Activated CD4-positive, alpha-beta T cell treated with anti-CD3 and anti-CD28 coated beads, Interleukin-2, amount 10 ng/mL, durations not matched to agents 7 days and 5 days (primary cell): ENCODE data around the gene ZNF648. TPM values are rescaled to one million over a fixed set of nuclear protein-coding genes. Genes with fewer than 3 reads are reported as not detected.
"Not testable (repeated sequence)": the region's sequence is repeated elsewhere in the genome, so short reads cannot be mapped to it uniquely, and the experiment has no call there.

Source experiments
- CTCF ChIA-PET: fragments of 350-600 bp; sonication (Branson Sonifier 250); formaldehyde crosslinking; loops from one replicate; lab custom pipeline; 2021; ENCODE audit warnings: antibody characterized with exemption; lab: Charles Lee
- POLR2A ChIA-PET: fragments of 350-600 bp; sonication (Branson Sonifier 250); formaldehyde crosslinking; loops from one replicate; lab custom pipeline; 2021; ENCODE audit warnings: antibody characterized with exemption; lab: Charles Lee
- DNase-seq: peaks from one replicate; pipeline ENCODE4 v3.0.0-alpha.2; 2020
- H3K27ac Mint-ChIP-seq: one replicate; pipeline ENCODE4 v1.8.0; 2021; ENCODE audit warnings: mild to moderate bottlenecking, moderate library complexity, mixed read lengths
- H3K27me3 Mint-ChIP-seq: one replicate; pipeline ENCODE4 v1.8.0; 2021; ENCODE audit warnings: mixed read lengths
- H3K36me3 Mint-ChIP-seq: one replicate; pipeline ENCODE4 v1.8.0; 2021; ENCODE audit warnings: low read depth, mixed read lengths
- H3K4me1 Mint-ChIP-seq: one replicate; pipeline ENCODE4 v1.8.0; 2021; ENCODE audit warnings: mixed read lengths
- H3K4me3 Mint-ChIP-seq: one replicate; pipeline ENCODE4 v1.8.0; 2021; ENCODE audit warnings: mild to moderate bottlenecking, moderate library complexity, mixed read lengths
- H3K9me3 Mint-ChIP-seq: one replicate; pipeline ENCODE4 v1.8.0; 2021; ENCODE audit warnings: mixed read lengths
- total RNA-seq, 2 experiments: library from RNA; stranded (reverse); gene quantifications; one replicate each; pipeline ENCODE4 v1.2.3, GENCODE V29; 2021

ZNF648 gene
- total RNA-seq, 2 experiments from 2014 or later: not detected

DNA sequence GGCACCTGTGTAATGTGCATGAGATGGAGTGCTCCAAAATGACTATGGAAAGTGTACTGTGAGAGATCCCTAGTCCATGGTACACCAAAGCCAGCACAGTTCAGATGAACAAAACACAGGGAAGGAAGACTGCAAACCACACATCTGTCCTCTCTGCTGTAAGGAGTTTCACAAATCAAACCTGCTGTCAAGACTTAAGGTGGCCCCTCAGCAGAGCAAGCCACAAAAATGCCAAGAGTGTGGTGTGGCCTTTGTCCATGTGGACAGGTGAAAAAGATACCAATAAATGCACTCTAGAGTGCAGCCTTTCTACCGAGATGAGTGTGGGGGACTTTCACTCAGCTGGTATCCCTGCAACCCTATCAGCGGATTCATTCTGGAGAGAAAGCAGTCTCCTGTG is 12.9 kb downstream of the ZNF648 start:
- Mint-ChIP-seq H3K9me3 (peaks cover 28% of the 10 kb centered on the region), H3K36me3 (peaks cover 9% of the 10 kb centered on the region), H3K4me1 (peaks cover 33% of the 10 kb centered on the region), H3K4me3 (no peak overlapping the region), H3K27me3 (no peaks in the 10 kb centered on the region), H3K27ac (peak overlapping the region; percentile 54)
- CTCF ChIA-PET: interaction anchor here (0.7 kb wide), 1 partner anchor 17 kb away, joined by 3 read pairs; no protein-coding TSS in a partner anchor
- DNase-seq: no peak
- POLR2A ChIA-PET: no interaction called here

DNA sequence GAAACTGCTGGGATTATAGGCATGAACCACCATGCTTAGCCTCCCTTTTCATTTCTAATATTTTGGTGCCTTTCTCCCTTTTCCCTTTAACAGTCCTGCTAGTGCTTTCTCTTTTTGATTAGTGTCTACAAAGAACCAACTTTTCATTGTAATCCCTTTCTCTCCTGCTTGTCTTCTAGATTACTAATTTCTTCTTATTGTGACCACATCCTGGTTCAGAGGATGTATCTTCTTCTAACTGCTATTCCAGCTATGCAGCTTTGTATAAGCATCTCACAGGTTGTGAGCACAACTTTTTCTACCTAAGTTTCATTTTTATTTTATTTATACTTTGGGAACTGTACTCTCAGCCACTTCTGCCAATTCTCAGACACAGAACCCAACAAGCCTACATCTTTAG is 14.7 kb downstream of the ZNF648 start:
- Mint-ChIP-seq H3K4me1 (peaks cover 32% of the 10 kb centered on the region), H3K9me3 (peaks cover 28% of the 10 kb centered on the region), H3K27ac (peak overlapping the region; percentile 65), H3K4me3 (no peak overlapping the region), H3K27me3 (peaks cover 4% of the 10 kb centered on the region), H3K36me3 (peaks cover 9% of the 10 kb centered on the region)
- POLR2A ChIA-PET: interaction anchor here (0.7 kb wide), 1 partner anchor 23 kb away, joined by 3 read pairs; no protein-coding TSS in a partner anchor
- DNase-seq: no peak
- CTCF ChIA-PET: interaction anchor here (1.2 to 1.3 kb wide), 2 partner anchors 8 to 11 kb away, joined by 3 to 5 read pairs; no protein-coding TSS in a partner anchor

DNA sequence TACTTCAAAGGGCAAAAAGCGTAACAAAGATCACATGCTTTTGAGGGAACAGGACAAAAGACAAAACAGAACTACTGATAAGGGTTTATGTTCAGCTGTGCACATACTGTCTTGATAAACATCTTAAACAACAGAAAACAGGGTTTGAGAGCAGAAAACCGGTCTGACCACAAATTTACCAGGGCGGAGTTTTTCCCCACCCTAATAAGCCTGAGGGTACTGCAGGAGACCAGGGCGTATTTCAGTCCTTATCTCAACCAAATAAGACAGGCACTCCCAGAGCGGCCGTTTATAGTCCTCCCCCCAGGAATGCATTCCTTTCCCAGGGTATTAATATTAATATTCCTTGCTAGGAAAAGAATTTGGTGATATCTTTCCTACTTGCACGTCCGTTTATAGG is 16.0 kb downstream of the ZNF648 start:
- POLR2A ChIA-PET, H3K4me3 Mint-ChIP-seq, H3K27me3 Mint-ChIP-seq, H3K36me3 Mint-ChIP-seq, DNase-seq, H3K27ac Mint-ChIP-seq: not testable (repeated sequence)
- peaks cover 23% of the 10 kb centered on the region for H3K4me1 Mint-ChIP-seq
- H3K9me3 Mint-ChIP-seq: peaks cover 28% of the 10 kb centered on the region
- CTCF ChIA-PET: interaction anchor here (1.3 kb wide), 1 partner anchor 9 kb away, joined by 3 read pairs; no protein-coding TSS in a partner anchor

- H3K9me3 Mint-ChIP-seq: peaks cover 29% of the 10 kb centered on the region
- peaks cover 12% of the 10 kb centered on the region for H3K36me3 Mint-ChIP-seq
- CTCF ChIA-PET: no interaction called here
- peaks cover 4% of the 10 kb centered on the region for H3K27me3 Mint-ChIP-seq
- no peak overlapping the region for H3K4me3 Mint-ChIP-seq
- peaks cover 5% of the 10 kb centered on the region for H3K4me1 Mint-ChIP-seq
- no peak for DNase-seq
- no peak overlapping the region for H3K27ac Mint-ChIP-seq
- POLR2A ChIA-PET: no interaction called here
These were observed 19.9 kb downstream of the ZNF648 start for GRCh38 chr1:182041615-182042014.

DNA sequence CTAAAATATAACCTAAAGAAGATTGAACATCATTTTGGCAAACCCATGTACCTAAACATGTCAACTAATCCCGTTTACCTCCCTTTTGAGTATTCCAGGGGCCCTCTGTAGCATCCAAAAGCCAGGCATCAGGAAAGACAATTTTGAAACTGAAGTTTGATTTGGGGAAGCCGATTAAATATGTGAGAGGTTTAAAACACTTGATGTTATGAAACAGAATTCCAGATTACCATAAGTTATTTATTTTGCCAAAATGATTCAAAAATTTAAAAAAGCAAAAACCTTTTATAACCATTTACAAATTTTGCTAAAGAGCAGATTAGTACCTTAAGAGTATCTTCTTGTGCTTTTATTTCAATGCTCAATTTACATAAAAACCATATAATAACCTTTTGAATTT is 23.3 kb downstream of the ZNF648 start:
- Mint-ChIP-seq H3K4me3 (no peak overlapping the region), H3K27me3 (peaks cover 4% of the 10 kb centered on the region), H3K9me3 (peaks cover 15% of the 10 kb centered on the region), H3K4me1 (peaks cover 9% of the 10 kb centered on the region), H3K27ac (no peak overlapping the region), H3K36me3 (peaks cover 5% of the 10 kb centered on the region)
- DNase-seq: no peak
- CTCF ChIA-PET: no interaction called here
- POLR2A ChIA-PET: no interaction called here

GRCh38 chr1:182035097-182035770 is 26.3 kb downstream of the ZNF648 start:
- ChIA-PET CTCF (interaction anchor here (0.7 to 1.5 kb wide), 2 partner anchors 12 to 17 kb away, joined by 3 to 5 read pairs; no protein-coding TSS in a partner anchor), POLR2A (no interaction called here)
- no peak for DNase-seq
- H3K27ac Mint-ChIP-seq: no peak overlapping the region
- peaks cover 14% of the 10 kb centered on the region for H3K4me1 Mint-ChIP-seq
- peaks cover 8% of the 10 kb centered on the region for H3K27me3 Mint-ChIP-seq
- H3K9me3 Mint-ChIP-seq: peaks cover 14% of the 10 kb centered on the region
- H3K4me3 Mint-ChIP-seq: no peak overlapping the region
- peaks cover 5% of the 10 kb centered on the region for H3K36me3 Mint-ChIP-seq

DNA sequence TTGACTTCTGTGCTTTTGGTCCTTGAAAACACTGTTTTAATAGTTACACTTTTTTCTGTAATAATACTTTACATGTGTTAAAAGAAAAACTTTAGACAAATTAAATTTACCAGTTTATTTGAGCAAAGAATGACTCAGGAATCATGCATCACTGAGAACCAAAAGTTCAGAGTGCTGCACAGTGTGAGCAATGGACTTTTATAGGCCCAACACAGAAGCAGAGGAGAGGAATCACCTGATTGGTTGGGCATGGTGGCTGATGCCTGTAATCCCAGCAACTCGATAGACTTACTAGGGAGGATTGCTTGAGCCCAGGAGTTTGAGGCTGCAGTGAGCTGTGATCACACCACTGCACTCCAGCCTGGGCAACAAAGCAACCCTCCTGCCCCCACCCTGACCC is 29.3 kb downstream of the ZNF648 start:
- Mint-ChIP-seq H3K9me3 (peaks cover 7% of the 10 kb centered on the region), H3K4me1 (peaks cover 27% of the 10 kb centered on the region), H3K27me3 (peaks cover 8% of the 10 kb centered on the region), H3K27ac (no peak overlapping the region), H3K4me3 (no peak overlapping the region), H3K36me3 (peaks cover 5% of the 10 kb centered on the region)
- POLR2A ChIA-PET: interaction anchor here (0.5 to 0.7 kb wide), 2 partner anchors 47 to 307 kb away, joined by 3 to 6 read pairs; no protein-coding TSS in a partner anchor
- CTCF ChIA-PET: no interaction called here
- no peak for DNase-seq

DNA sequence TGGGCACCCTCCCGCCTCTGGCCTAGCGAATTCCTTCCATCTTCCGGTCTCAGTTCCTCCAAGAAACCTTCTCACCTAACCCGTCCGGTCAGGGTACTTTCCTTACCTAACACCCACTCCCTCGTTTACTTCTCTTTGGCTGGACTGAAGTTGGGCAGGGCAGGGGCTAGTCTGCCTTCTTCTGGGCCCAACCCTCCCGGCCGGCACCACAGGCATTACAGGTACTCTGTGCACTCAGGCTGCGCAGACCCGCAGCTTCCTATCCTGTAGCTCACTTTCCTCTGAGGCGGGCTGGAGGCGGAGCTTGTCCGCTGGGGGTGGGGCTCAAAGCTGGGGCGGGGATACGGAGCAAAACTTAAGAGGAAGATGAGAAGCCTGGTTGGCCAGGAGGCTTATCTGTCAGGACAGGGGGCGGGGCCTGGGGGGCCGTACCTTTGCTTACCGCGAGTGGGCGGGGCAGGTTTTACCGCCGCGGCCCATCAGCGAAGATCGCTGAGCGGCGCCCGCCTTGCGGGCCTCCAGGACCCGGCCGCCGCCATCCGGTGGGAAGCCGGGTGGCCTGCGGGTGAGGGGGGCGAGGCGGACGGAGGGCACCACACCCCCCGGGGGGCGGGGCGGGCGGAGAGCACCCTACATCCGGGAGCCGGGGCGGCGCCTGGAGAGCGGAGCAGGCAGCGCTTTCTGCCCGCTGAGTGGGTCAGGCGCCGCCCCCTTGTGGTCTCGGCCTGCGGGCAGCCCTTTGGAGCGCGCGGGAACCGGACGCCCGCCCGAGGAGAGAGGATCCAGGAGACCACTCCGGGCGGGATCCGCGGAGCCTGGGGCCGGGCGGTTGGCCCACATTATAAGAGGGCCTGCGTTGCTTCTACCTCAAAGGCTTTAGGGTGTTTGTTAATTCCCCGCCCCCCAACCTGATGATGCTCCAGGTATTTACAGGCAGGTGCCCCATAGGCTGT is 31.9 kb downstream of the ZNF648 start:
- H3K4me1 Mint-ChIP-seq: peaks cover 19% of the 10 kb centered on the region
- peak; percentile 97 for DNase-seq
- H3K27ac Mint-ChIP-seq: peak overlapping the region; percentile 99
- no peaks in the 10 kb centered on the region for H3K9me3 Mint-ChIP-seq
- peaks cover 8% of the 10 kb centered on the region for H3K27me3 Mint-ChIP-seq
- peak overlapping the region; percentile 96 for H3K4me3 Mint-ChIP-seq
- CTCF ChIA-PET: interaction anchor here (0.7 to 1.5 kb wide), 3 partner anchors 22 to 238 kb away, joined by 3 to 4 read pairs (median 3); no protein-coding TSS in a partner anchor
- H3K36me3 Mint-ChIP-seq: peaks cover 5% of the 10 kb centered on the region
- POLR2A ChIA-PET: no interaction called here

DNA sequence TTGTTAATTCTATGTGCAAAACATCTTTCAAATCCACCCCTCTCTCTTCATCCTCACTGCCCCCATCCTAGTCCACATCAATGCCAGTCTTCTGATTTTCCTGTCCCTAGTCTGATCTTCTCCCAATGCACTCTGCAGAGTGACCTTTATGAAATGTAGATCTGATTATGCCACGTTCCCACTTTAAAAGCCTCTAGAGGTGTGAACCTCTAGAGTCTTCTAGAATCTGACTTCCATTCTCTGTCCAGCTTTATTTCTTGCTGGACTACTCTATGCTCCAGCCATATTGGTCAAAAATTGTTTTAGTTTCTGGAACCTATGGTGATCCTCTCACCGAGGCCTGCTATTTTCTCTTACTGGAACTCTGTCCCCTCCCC is 32.5 kb downstream of the ZNF648 start:
- no peak for DNase-seq
- Mint-ChIP-seq H3K4me3 (peak overlapping the region; percentile 96), H3K27ac (peak overlapping the region; percentile 99), H3K9me3 (no peaks in the 10 kb centered on the region), H3K36me3 (peaks cover 5% of the 10 kb centered on the region), H3K27me3 (peaks cover 8% of the 10 kb centered on the region), H3K4me1 (peaks cover 19% of the 10 kb centered on the region)
- CTCF ChIA-PET: interaction anchor here (0.6 to 1.5 kb wide), 4 partner anchors 23 to 691 kb away, joined by 3 to 4 read pairs (median 3); no protein-coding TSS in a partner anchor
- POLR2A ChIA-PET: no interaction called here

- DNase-seq: no peak
- POLR2A ChIA-PET: no interaction called here
- Mint-ChIP-seq H3K27ac (no peak overlapping the region), H3K9me3 (peaks cover 7% of the 10 kb centered on the region), H3K4me1 (no peaks in the 10 kb centered on the region), H3K27me3 (peaks cover 21% of the 10 kb centered on the region), H3K4me3 (no peak overlapping the region), H3K36me3 (no peaks in the 10 kb centered on the region)
- CTCF ChIA-PET: no interaction called here
These were observed 46.2 kb downstream of the ZNF648 start for GRCh38 chr1:182015360-182015759.

- H3K4me1 Mint-ChIP-seq, H3K4me3 Mint-ChIP-seq, H3K27me3 Mint-ChIP-seq, POLR2A ChIA-PET, CTCF ChIA-PET, H3K27ac Mint-ChIP-seq, DNase-seq, H3K36me3 Mint-ChIP-seq: not testable (repeated sequence)
- H3K9me3 Mint-ChIP-seq: peaks cover 19% of the 10 kb centered on the region
These were observed 50.6 kb downstream of the ZNF648 start for GRCh38 chr1:182010800-182011370.

DNA sequence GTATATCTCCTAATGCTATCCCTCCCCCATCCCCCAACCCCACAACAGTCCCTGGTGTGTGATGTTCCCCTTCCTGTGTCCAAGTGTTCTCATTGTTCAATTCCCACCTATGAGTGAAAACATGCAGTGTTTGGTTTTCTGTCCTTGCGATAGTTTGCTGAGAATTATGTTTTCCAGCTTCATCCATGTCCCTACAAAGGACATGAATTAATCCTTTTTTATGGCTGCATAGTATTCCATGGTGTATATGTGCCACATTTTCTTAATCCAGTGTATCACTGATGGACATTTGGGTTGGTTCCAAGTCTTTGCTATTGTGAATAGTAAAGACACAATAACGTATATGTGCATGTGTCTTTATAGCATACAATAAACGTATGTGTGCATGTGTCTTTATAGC is 56.1 kb downstream of the ZNF648 start:
- peaks cover 25% of the 10 kb centered on the region for H3K9me3 Mint-ChIP-seq
- H3K27ac Mint-ChIP-seq, H3K4me1 Mint-ChIP-seq, H3K36me3 Mint-ChIP-seq, POLR2A ChIA-PET, DNase-seq, H3K4me3 Mint-ChIP-seq, CTCF ChIA-PET, H3K27me3 Mint-ChIP-seq: not testable (repeated sequence)
